GM12878 (cell line): ENCODE measurements around the gene KIF25. TPM values are rescaled to one million over a fixed set of nuclear protein-coding genes. Genes with fewer than 3 reads are reported as not detected.

Source experiments
- CTCF ChIP-seq, 3 experiments: IDR thresholded peaks in 2 of 3; conservative IDR thresholded peaks in 1 of 3; 2 replicates each; pipeline ENCODE4 v1.5.1; 2011; ENCODE audit warnings: low read depth in 3 of 3, low read length in 3 of 3, mild to moderate bottlenecking in 3 of 3, control low read depth in 2 of 3, moderate library complexity in 2 of 3, inconsistent platforms in 1 of 3, mixed read lengths in 1 of 3; ENCODE audit not compliant: control insufficient read depth in 2 of 3, insufficient read depth in 1 of 3; ENCODE audit errors: extremely low read depth in 1 of 3
- DPF2 ChIP-seq: fragments of 450-650 bp; IDR thresholded peaks from 2 replicates; pipeline ENCODE4 v1.6.1; 2017; ENCODE audit warnings: mild to moderate bottlenecking
- FOXM1 ChIP-seq: IDR thresholded peaks from 2 replicates; pipeline ENCODE4 v1.6.1; 2012; ENCODE audit warnings: low read depth, mild to moderate bottlenecking, inconsistent platforms, low read length, moderate library complexity
- MLLT1 ChIP-seq: fragments of 450-650 bp; IDR thresholded peaks from 2 replicates; pipeline ENCODE4 v1.6.1; 2016; ENCODE audit warnings: mild to moderate bottlenecking
- NFIC ChIP-seq: IDR thresholded peaks from 2 replicates; pipeline ENCODE4 v1.6.1; 2012; ENCODE audit warnings: low read depth, mild to moderate bottlenecking, inconsistent platforms, low read length, moderate library complexity
- POLR2AphosphoS5 ChIP-seq: IDR thresholded peaks from 2 replicates; pipeline ENCODE4 v1.6.1; 2011; ENCODE audit warnings: mild to moderate bottlenecking, low read length, inconsistent platforms
- ZNF687 ChIP-seq: fragments of 450-650 bp; IDR thresholded peaks from 2 replicates; pipeline ENCODE4 v1.6.1; 2017; ENCODE audit warnings: mild to moderate bottlenecking, moderate library complexity
- ZSCAN29 ChIP-seq: fragments of 450-650 bp; IDR thresholded peaks from 2 replicates; pipeline ENCODE4 v1.6.1; 2017; ENCODE audit warnings: mild to moderate bottlenecking, moderate library complexity
- polyA plus RNA-seq, 11 experiments: library from polyadenylated mRNA; depleted of rRNA in 4 of 11; unstranded in 6 of 11; stranded (reverse) in 5 of 11; fragments of >200 nt; fragmentation: Nextera tagmentation in 4 of 11; fragmentation: Illumina TruSeq in 1 of 11; extraction: Ambion mirVana in 4 of 11; extraction: Trizol in 1 of 11; gene quantifications; 1 replicate in 1 of 11; 2 replicates in 10 of 11; pipeline versions ENCODE4 v1.2.1 to v1.2.3, GENCODE V29; 2011 to 2016; ENCODE audit warnings: inconsistent platforms in 2 of 11, missing spikeins in 2 of 11, low read depth in 1 of 11
- total RNA-seq, 4 experiments: library from RNA; depleted of rRNA in 3 of 4; stranded (reverse); fragments of >200 nt in 3 of 4; fragmentation: Illumina TruSeq in 1 of 4; extraction: Trizol in 1 of 4; gene quantifications; 2 replicates each; pipeline versions ENCODE4 v1.2.1 to v1.2.3, GENCODE V29; 2013 to 2021

KIF25 gene
- total and polyA plus RNA-seq, 10 of the 15 experiments (the other 5 are each of a cell fraction or from before 2014, with no cell fraction given): not detected

GRCh38 chr6:168063431-168063830, 66.0 kb downstream of the KIF25 start (continued):
- TF ChIP-seq ZNF687 (no peak), ZSCAN29 (no peak), FOXM1 (no peak), POLR2AphosphoS5 (no peak), DPF2 (no peak), CTCF (IDR thresholded peaks at IDR 0.05 in 2 of 3, conservative IDR thresholded peaks at IDR 0.05 in 1 of 3; ENCODE audit: control insufficient read depth in 2 of 3, extremely low read depth in 1 of 3, insufficient read depth in 1 of 3, low read depth in 3 of 3, low read length in 3 of 3) (no peak), NFIC (no peak), MLLT1 (no peak)
